Activated CD4-positive, CD25-positive, alpha-beta regulatory T cell treated with anti-CD3 and anti-CD28 coated beads, Interleukin-2, amount 50 U/mL, for 24 hours (primary cell): ENCODE measurements around the gene FAM83G.

Experiments
- ATAC-seq, 2 donors: fragments of 150-1000 bp; cut with Tn5 transposase; one replicate each; pipeline ENCODE4 v1.10.0; 2021; ENCODE audit warnings: mild to moderate bottlenecking in 1 of 2, moderate library complexity in 1 of 2

Gene FAM83G

DNA sequence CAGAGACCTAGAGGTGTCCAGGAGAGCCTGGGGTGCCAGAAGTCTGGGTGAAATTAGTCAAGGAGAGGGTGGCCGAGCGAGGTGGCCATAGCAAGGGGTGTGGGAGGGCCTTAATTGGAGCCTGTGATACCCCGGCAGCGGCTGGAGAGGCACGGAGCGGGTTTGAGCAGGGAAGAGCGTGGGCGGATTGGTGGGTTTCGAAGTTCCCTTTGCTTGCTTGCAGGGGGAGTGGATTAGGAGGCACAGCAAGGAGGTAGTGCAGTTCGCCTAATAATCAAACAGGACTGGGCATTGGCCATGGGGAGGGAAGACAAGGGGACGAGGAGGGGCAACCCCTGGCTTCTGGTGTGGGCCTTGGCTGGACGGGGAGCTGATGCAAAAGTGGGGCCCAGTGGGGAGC, 5.4 kb upstream of the FAM83G start:
- ATAC-seq = no peak

DNA sequence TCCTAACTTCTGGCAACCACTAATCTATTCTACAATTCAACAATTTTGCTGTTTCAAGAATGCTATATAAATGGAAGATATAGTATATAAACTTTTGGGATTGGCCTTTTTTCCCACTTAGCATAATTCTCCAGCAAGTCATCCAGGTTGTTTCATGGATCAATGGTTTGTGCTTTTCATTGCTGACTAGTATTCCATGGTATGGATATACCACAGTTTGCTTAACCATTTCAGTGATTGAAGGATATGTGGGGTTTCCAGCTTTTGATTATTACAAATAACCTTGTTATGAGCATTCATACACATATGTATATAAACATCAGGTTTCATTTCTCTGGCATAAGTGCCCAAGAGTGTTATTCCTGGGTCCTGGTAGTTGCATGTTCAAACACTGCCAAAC, 2.1 kb upstream of the FAM83G start:
- ATAC-seq = no peak

DNA sequence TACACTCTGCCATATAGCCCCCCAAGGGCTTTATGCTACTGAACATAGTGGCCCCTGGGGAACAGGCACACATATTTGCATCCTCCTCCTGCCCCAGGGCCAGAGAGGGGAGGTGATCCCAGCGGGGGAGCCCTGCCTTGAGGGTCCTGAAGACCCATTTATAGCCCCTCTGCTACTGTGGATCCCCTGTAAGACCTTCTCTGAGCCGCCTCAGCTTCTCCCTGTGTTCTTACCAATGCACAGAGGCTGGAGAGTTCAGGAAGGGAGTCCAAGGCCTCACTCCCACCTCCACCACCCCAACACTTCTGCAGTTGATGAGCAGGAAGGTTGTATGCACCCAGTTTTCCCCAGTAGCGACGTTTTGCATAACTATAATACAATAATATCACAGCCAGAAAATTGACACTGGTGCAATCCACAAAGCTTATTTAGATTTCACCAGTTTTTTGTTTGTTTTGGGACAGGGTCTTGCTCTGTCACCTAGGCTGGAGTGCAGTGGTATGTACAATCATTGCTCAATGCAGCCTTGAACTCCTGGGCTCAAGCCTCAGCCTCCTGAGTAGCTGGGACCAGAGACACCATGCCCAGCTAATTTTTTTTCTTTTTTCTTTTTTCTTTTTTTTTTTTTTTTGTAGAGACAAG, 1.3 kb upstream of the FAM83G start:
- no peak for ATAC-seq

DNA sequence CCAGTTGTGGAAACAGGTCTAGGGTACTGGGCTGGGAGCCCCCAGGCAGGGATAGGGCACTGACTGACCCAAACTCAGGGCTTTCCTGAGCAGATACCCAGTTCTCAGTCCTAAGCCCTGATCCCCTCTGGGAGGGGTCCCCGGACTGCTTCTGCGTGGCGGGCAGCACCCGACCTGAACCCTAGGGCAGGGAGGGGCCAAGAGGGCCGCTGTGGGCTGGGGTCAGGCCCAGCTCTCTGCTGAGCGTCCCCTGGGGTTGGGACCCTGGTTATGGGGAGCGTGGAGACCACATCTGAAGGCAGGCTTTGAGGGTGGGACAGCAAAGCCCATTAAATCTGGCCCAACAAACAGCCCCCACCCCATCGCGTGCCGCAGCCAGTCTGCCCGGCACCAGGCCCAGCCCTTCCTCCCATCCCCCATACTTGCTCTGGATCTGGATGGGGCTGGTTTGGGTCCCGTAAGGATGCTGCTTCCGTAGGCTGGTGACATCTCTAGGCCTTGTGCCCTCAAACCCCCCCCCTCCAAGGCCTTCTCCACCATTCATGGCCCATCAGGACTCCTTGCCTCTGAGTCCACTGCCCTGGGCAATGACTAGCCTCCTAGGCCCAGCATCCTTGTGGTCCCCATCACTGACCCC, 691 bp upstream of the FAM83G start:
- no peak for ATAC-seq

DNA sequence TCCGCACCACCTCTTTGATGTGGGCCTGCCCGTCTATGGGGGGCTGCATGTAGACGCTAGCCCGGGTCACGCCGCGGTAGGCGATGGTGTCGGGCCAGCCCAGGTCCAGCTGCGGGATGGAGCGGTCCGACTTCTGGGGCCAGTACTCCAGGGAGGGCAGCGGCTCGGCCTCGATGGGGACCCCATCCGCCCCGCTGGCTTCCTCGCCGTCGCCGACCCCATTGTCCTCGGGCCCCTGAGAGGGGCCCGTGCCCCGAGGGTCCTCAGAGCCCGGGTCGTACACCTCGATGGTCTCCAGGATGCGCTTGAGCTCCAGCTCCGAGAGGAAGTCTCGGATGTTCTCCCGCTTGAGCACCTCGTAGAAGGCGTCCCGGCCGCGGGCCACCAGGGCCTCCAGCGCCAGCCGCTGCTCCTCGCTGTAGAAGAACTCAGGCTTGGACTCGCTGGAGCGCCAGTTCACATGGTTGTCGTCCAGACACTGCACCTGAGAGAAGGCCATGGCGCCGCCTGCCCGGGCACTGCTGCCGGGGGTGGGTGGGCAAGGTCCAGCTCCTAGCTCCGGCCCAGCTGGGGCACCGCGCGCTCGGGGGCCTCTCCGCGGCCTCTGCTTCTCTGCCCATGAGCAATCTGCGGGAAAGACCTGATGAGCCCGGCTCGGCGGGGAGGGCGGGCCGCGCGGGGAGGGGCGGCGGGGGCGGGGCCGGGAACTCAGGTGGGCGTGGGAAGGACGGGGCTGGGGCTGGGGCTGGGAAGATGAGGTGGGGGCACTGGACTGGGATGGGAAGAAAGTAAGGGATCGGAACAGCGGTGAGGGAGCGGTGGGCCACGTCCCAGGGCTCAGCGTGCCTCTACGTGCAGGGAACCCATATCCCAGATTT, 782 bp downstream of the FAM83G start:
- ATAC-seq = peak; percentile 30 to 32

DNA sequence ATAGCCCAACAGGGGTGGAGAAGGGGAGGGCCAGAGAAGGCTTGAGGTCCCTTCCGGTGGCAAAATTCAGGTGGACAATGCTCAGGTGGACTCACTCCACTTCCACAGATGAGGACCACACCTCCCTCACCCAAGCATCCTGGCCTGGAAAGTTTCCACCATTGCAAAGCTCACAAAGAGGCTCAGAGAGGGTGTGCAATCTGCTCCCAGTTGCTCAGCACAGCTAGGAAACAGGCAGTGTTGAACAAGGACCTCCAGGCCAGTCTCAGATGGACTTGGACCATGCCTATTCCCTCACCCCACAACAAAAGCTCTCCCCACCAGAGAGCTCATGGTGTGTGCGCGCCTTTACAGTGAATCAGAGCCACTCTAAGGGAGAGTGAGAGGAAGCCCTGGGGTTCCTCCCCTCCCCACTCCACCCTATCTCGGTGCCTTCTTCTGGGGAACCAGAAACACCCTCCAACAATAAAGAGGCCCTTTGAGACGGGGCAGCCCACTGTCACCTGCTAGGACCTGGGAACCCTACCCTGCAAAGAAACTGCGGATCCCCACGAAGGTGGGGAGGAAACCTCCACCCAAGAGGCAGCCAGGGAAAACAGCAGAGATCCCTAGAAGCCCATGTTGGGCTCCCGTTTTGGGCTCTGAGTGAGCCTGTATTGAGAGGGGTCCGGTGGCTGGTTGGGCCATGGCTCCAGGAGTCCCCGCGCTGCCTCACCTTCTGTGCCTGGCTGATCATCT, 1.6 kb downstream of the FAM83G start:
- peak in 1 of 2 donors; percentile 21 for ATAC-seq

DNA sequence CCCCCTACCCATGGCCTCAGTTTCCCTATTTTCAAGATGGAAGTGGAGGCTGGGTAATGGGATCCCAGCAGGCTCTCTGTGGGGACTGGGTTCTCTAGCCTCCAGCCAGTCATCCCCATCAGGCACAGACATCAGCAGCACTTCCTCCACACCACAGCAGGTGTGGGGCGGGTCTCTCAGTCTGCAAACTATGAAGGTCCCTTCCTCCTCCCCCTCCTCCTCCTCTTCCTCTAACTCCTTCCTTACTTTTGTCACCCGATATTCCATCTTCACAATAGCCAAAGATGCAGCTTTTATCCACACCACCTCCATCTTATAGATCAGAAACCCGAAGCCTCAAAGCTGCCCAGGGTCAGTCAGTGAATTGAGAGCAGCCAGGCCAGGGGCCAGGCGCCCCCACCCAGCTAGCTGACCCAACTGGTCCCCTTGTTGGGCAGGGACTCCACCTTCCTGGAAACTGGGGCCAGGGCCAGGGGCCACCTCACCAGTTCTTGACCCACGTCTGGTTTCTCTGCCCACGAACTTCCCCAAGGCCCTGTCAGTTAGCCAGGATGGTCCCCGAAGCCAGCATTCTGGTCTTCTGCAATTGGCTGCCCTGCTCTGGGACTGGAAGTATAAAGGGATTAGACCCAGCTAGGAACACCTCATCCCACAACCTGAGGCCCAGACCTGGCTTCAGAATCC, 2.5 kb downstream of the FAM83G start:
- no peak for ATAC-seq

DNA sequence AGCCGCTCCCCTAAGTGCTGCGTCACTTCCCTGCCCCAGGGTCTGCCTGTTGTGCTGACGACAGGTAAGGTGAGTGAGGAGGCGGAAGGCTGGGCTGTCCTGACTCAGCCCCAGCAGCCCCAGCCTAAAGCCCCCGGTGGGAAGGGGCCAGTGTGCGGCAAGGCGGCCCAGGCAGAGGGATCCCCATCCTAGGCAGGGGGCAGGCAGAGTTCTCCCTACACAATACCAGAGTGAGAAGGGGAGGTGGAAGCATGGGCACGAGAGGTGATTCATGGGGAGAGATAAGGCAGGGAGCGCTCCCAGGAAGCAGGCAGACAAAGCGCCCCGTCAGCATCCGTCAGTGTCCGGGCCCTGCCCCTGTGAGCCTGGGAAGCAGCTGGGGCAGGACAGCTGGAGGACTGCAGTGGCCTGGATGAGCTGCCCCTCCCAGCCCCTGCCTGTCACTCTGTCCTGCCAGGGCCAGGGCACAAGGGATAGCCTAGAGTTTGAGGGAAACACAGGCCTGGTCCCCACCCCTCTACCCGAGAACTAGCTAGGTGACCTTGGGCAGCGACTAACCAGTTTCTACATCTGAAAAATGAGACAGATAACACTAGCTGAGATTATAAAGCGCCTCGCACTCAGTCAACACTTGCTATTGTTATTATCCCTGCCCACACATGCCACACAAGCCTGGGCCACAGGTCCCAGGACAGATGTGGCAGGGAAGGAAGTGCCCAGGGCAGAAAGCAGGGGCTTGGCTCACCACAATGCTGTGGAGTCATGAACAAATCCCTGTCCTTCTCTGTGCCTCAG, 3.8 kb downstream of the FAM83G start:
- no peak for ATAC-seq

DNA sequence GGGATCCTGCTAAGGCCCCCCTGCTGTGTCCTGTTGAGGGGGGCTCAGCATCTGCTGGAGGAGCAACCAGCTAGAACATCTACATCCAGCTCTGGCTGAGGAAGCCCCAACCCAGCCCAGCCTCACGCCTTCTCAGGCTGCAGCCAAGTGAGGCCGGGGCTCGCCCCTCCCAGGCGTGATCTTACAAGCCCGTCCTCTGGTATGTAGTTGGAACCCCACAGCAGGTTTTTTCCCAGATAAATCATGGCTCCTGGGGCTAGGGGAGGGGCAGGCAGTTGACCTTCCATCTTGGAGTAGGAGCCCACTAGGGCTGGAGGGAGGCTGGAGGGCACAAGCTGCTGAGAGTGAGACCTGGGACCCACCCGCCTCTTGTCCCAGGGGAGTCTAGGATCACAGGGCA, 4.7 kb downstream of the FAM83G start:
- ATAC-seq = no peak

DNA sequence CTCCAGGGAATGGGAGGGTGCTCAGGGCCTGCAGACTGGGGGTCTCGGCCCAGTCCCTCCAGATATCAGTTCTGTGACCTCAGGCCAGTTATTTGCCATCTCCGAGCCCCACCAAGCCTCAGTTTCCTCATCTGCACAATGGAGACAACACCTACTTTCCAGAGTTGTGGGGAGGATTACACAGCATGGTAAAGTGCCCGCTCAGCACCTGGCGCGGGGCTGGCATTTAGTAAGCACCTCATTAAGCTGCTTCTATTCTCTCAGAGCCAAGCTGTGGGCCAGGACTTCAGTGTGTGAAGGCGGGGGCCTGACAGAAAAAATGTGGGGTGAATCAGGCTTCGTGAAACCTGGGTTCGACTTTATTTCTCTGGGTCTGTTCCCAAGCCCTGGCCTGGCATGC, 5.2 kb downstream of the FAM83G start:
- ATAC-seq = no peak

DNA sequence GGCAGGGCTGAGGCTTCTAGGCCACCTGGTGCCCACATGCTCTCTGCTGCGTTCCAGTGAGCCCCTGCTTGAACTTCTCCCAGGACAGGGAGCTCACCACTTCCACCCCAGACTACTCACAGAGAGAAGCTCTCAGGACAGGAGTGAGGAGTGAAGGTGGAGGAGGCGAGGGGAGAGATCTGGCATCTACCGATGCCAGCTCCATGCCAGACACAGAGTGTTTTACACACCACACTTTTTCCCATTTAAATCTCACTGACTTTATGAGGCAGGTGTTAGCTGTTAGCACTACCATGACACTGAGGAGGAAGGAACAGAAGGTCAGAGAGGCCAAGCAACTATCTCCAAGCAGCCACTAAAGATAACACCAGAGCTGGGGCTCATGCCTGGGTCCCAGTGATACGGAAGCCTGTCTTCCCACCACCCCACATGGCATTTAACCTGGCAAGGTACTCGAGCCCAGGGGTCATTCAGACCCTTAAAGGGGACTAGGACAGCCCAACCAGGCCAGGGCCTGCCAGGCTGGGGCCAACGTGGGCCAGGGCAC, 6.8 kb downstream of the FAM83G start:
- ATAC-seq = no peak

DNA sequence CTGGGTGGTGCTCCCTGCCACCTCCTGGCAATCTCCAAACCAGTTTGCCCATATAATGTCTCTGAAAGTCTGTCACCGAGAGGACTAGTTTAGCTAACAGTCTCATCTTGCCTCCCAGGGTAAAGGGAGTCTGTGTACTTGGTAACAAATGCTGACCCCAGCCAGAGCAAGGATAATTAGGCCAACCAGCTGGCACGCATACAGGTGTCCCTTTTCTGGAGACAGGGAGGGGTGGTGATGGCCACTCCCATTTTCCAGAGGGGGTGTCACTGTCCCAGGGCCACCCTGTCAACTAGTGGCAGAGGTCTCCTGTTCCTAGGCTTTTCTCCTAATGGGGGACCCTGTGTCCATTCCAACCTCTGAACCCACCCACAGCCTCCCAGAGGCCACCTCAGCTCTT, 8.1 kb downstream of the FAM83G start:
- no peak for ATAC-seq

DNA sequence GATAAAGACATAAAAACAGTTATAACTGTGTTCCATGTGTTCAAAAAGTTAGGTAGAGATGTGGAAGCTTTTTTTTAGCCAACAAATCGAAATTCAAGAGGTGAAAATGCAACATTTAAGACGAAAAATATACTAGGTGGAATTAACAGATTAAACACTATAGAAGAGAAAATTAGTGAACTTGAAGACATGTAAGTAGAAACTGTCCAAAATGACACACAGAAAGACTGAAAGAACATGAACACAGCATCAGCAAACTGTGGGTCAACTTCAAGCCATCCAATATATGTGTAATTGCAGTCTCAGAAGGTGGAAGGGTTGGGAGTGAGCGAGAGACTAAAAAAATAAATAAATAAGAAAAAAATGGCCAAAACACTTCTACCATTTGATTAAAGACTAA, 9.3 kb downstream of the FAM83G start:
- ATAC-seq = no peak

DNA sequence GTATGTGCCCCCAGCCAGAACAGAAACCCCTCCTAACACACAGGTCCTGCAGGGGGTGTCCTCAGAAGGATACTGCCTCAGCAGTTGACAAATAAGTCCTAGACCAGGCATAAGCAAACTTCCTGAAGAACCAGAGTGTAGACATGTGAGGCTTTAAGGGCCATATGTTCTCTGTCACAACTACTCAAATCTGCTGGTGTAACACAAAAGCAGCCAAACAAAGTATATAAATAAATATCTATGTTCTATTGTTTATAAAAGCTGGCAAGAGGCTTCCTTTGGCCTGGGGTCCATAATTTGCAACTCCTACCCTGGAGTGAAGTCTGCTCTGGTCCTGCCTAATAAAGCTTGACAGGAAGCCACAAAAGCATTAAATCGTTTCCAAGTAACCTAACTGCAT, 9.9 kb downstream of the FAM83G start:
- no peak for ATAC-seq

DNA sequence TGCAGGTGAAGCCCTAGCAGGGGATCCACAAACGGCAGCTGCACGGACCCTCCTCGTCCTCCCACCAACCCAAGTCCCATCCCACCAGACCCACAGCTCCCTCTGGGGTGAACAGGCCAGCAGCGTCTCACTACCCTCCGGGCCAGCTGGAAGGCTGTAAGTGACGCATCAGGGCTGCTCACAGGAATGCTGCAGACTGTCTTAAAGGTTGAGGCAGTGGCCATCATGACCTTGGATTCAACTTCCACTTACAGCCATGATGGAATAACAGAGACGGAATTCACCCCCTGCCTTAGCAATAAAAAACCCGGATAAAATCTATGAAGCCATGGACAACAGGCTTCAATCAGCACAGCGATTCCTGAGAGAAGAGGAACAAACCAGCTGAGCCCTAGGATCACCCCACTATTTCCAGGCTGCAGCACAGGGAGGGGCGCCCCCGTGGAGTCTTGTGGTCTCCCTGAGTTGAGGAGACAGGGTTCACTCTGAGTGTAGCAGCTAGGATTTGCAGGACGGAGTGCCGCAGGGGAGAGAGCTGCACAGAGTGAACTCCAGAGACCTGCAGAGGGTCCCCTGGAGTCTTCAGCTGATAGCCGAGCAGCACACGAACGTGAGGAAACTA, 10.5 kb downstream of the FAM83G start:
- ATAC-seq = no peak

DNA sequence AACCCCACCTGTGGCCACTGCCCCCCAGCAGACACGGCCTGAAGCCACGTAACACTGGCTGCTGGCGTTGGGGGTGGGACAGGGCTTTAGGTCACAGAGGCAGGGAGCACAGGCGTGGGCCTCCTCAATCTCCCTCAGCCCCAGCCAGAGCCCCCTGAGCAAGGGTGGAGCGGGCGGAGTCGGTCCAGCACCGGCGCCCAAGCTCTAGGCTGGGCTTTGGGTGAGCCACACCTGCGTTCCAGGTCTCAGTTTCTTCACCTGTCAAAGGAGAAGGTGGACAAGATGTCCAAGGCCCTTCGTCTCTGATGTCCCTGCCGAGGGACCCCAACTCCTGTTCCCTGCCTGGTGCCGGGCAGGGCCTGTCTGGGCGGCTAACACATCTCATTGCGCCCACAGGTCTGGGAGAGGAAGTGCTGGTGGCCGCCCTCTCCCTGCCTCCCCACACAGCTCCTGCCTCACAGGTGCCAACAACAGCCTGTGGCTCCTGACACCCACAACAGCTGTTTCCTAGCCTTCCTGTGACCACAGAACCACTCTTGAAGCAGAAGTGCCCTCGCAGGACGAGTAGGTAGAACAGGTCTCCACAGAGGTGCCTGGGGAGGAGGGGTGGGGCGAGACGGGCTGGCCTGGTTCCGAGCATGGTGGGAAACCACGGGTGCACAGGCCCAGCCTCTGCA, 12.0 kb downstream of the FAM83G start:
- ATAC-seq = peak in 1 of 2 donors; percentile 38

DNA sequence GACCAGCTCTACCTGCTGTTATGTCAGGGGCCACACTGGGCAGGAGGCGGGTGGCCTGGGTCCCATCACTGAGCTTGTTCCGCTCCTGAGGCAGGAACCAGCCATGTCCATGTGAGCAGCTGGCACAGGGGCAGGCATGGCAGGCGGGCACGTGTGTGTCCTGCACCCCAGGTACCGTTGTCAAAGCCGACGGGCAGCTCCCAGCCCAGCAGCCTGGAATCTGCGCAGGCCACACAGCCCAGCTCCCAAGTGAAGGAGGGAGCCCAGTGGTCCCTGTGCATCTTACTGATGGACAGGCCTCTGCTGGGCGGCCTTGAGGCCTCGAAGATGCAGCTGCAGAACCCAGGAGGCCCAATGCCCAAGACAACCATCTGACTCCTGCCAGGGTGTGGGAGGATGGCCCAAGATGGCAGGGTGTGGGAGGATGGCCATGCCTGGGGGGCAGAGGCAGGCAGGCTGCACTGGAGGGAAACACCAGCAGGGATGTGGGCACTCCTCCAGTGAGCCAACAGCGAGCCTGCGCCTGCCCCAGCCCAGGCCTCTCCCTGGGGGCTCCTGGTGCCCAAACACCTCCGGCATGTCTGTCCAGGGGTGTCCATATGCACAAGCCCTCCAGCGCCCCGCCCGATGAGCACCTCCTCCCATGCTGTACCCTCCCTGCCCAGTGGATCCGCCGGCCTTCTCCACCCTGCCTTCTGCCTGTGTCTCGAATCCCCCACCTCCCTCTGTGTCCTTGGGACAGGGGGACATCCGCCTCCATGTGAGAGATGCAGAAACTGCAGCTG, 12.8 kb downstream of the FAM83G start:
- ATAC-seq = no peak

DNA sequence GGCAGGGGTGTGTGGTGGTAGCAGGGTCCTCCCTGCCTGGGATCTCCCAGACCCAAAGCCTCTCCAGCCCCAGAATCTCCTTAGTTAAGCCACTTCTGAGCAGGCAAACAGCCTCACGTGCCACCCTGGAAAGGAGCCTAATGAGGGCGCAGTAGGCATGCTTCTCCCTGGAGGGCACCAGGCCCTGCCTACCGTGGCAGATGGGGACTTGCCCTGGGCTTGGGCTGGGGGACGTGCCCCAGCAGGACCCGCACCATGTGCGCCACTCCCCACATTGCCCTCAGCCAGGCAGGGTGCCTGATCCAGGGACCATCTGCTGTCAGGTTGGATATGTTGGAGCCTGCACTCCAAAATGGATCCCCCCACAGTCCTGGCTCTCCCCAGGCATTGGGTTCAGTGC, 14.2 kb downstream of the FAM83G start:
- ATAC-seq = no peak

DNA sequence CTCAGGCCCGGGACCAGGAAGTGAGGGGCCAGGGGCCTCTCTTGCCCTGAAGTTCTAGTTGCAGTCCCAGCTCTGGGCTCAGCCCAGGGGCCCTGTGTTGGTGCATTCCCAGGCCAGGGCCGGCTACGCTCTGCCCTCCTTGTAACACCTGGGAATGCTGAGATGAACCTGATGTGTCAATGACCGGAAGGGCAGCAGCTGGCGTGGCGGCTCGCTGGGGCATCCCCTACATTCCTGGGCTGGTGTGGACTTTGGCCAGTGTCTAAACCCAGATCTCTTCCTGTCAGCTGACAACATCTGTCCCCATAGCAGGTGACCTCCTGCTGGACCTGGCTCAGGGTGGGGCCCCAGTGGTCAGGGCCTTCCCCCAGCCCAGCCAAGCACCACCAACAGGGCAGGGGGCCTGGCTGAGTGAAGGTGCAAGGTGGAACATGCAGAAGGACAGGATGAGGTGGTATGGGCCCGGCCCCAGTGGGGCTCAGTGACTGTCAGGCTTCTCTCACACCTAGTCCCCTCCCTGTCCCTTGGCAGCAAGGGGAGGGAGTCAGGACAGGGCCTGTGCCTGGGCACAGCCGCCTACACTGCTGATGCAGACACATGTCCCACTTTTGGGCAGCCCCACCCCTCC, 15.9 kb downstream of the FAM83G start:
- no peak for ATAC-seq
